ENCODE results near the gene OBSL1. TPM values are rescaled to one million over a fixed set of nuclear protein-coding genes. Genes with fewer than 3 reads are reported as not detected.

The OBSL1 gene
- total and polyA plus RNA-seq, 10 of the 15 experiments (the other 5 are each of a cell fraction or from before 2014, with no cell fraction given): 0.14 to 0.77 TPM; not detected in 8

GRCh38 chr2:219544567-219544966 is 26.8 kb downstream of the OBSL1 start:
- intact Hi-C loops (cut with micrococcal nuclease; ENCODE audit: unreplicated experiment): no loop called here
- in situ Hi-C loops (cut with MboI): loop anchor here (5.0 kb wide), 1 partner anchor 143 kb away; no protein-coding TSS in a partner anchor
- FAIRE-seq (no peak), ATAC-seq (no peak), DNase-seq (ENCODE audit: low read depth, low spot score) (no peak)
- no peak for TF ChIP-seq HDAC2 (IDR thresholded peaks at IDR 0.05)
- TF ChIP-seq ETV6 (conservative IDR thresholded peaks at IDR 0.05 in 1 of 2, IDR thresholded peaks at IDR 0.05 in 1 of 2; ENCODE audit: borderline replicate concordance in 1 of 2, low read depth in 1 of 2): no peak
- TF ChIP-seq SIN3A (IDR thresholded peaks at IDR 0.05; ENCODE audit: low read depth, low read length): no peak
- no peak for TF ChIP-seq LARP7 (IDR thresholded peaks at IDR 0.05)
- no peak for TF ChIP-seq E2F4 (IDR thresholded peaks at IDR 0.05; ENCODE audit: low read depth, low read length)
- no peak for TF ChIP-seq DPF2 (IDR thresholded peaks at IDR 0.05)
- TF ChIP-seq CEBPZ (IDR thresholded peaks at IDR 0.05; ENCODE audit: low read depth, low read length): no peak
- TF ChIP-seq MEF2B (IDR thresholded peaks at IDR 0.05; ENCODE audit: partially characterized antibody, poor library complexity, severe bottlenecking): no peak
- TF ChIP-seq HSF1 (IDR thresholded peaks at IDR 0.05; ENCODE audit: low read depth, low read length): no peak
- no peak for TF ChIP-seq NRF1 (conservative IDR thresholded peaks at IDR 0.05; ENCODE audit: low read depth, low read length)
- no peak for TF ChIP-seq SREBF2 (IDR thresholded peaks at IDR 0.05; ENCODE audit: low read length)
- no peak for TF ChIP-seq USF1 (IDR thresholded peaks at IDR 0.05; ENCODE audit: borderline replicate concordance, extremely low read length, insufficient read depth, low read depth, low read length)
- no peak for TF ChIP-seq CBFB (IDR thresholded peaks at IDR 0.05; ENCODE audit: low read depth)
- no peak for TF ChIP-seq POLR2A (IDR thresholded peaks at IDR 0.05; ENCODE audit: low read depth, low read length)
- 52% methylated on average over 9 of the region's 9 CpGs for WGBS (ENCODE audit: insufficient coverage, insufficient replicate concordance, low lambda C conversion rate, missing lambda C conversion rate)
- BruUV-seq (replicated peaks): no TSS peak
- H3K27ac ChIP-seq (ENCODE audit: control insufficient read depth, insufficient read depth): no peak overlapping the region
- H3K9ac ChIP-seq (ENCODE audit: control insufficient read depth, insufficient read depth, low read length): no peak overlapping the region
- ChIA-PET POLR2A (no interaction called here), RAD21 (ENCODE audit: unreplicated experiment) (interaction anchor here (1.2 to 1.9 kb wide), 2 partner anchors 97 to 140 kb away, joined by 3 to 5 read pairs; no protein-coding TSS in a partner anchor), SMC1A (ENCODE audit: uncharacterized antibody, unreplicated experiment) (no interaction called here), CTCF (interaction anchor here (0.9 to 1.8 kb wide), 3 partner anchors 49 to 102 kb away, joined by 3 to 5 read pairs (median 3); a partner anchor contains a TSS)
- H3K27me3 ChIP-seq (replicated peaks in 1 of 2; ENCODE audit: control insufficient read depth in 2 of 2, insufficient read depth in 2 of 2, low read length in 1 of 2): peaks cover 0 to 7% of the 10 kb centered on the region in 2 experiments; a peak in 2 of 4 replicates
- H4K20me1 ChIP-seq (ENCODE audit: control insufficient read depth, insufficient read depth): no peaks in the 10 kb centered on the region; the same call in 1 of the 2 replicates
- H3K9me3 ChIP-seq (replicated peaks; ENCODE audit: control insufficient read depth, insufficient read depth, low read length): no peaks in the 10 kb centered on the region
- no peaks in the 10 kb centered on the region for H3K79me2 ChIP-seq (ENCODE audit: control insufficient read depth, insufficient read depth, low read length)
- H3K36me3 ChIP-seq (ENCODE audit: control insufficient read depth in 2 of 2, insufficient read depth in 2 of 2, low read length in 1 of 2): no peaks in the 10 kb centered on the region; a peak in 1 of 4 replicates
- peak overlapping the region; percentile 81 for H3K4me2 ChIP-seq (ENCODE audit: control insufficient read depth, insufficient read depth)
- H3K4me3 ChIP-seq: no peak overlapping the region
- no peak overlapping the region for H2AFZ ChIP-seq (ENCODE audit: control insufficient read depth, low read depth, low read length)
- H3K4me1 ChIP-seq (ENCODE audit: control insufficient read depth, insufficient read depth, low read length): peaks cover 3% of the 10 kb centered on the region; the same call in 1 of the 2 replicates
